ENCODE measurements around the gene MAZ. TPM values are rescaled to one million over a fixed set of nuclear protein-coding genes. Genes with fewer than 3 reads are reported as not detected.
"Not testable (repeated sequence)": the region's sequence is repeated elsewhere in the genome, so short reads cannot be mapped to it uniquely, and the experiment has no call there.

Gene MAZ
- 147 and 168 TPM in 2 replicates for polyA plus RNA-seq
- polyA minus RNA-seq, result 246 and 274 TPM in 2 replicates

GRCh38 chr16:29806099-29806579, at the start of gene MAZ:
Gene MAZ, plus strand, starts transcription at chr16:29806529. Its CDS starts 173 bp downstream, at chr16:29806702.
- Histone ChIP-seq H3K79me2 (replicated peaks; ENCODE audit: insufficient read depth, low read length) (peaks cover 25% of the 10 kb centered on the region), H3K27ac (ENCODE audit: low read length) (peak within 1 kb of the TSS; percentile 98), H3K4me2 (ENCODE audit: low read length) (peak within 1 kb of the TSS; percentile 69), H3K27me3 (ENCODE audit: insufficient read depth, low read depth, low read length) (no peaks in the 10 kb centered on the region), H2AFZ (ENCODE audit: low read depth, low read length) (no peak within 1 kb of the TSS), H4K20me1 (ENCODE audit: insufficient read depth) (peaks cover 3% of the 10 kb centered on the region), H3K4me3 (ENCODE audit: low read length) (peak within 1 kb of the TSS; percentile 100), H3K9ac (ENCODE audit: low read length) (peak within 1 kb of the TSS; percentile 99), H3K9me3 (ENCODE audit: low read length) (no peaks in the 10 kb centered on the region), H3F3A (ENCODE audit: insufficient read depth, low read length, poor library complexity, severe bottlenecking) (peaks cover 7% of the 10 kb centered on the region), H3K36me3 (ENCODE audit: insufficient read depth, low read length) (no peaks in the 10 kb centered on the region), H3K9me2 (ENCODE audit: insufficient read depth, low read length) (no peaks in the 10 kb centered on the region)
- TF ChIP-seq MXI1 (conservative IDR thresholded peaks at IDR 0.05; ENCODE audit: poor library complexity, severe bottlenecking) (no peak), CTCF (IDR thresholded peaks at IDR 0.05; ENCODE audit: poor library complexity, severe bottlenecking) (no peak), EZH2 (IDR thresholded peaks at IDR 0.05; ENCODE audit: borderline replicate concordance, insufficient read depth, low read length, poor library complexity, severe bottlenecking) (no peak), RAD21 (conservative IDR thresholded peaks at IDR 0.05) (no peak), POLR2AphosphoS5 (IDR thresholded peaks at IDR 0.05) (no peak), EP300 (conservative IDR thresholded peaks at IDR 0.05; ENCODE audit: poor library complexity, severe bottlenecking) (no peak), REST (IDR thresholded peaks at IDR 0.05; ENCODE audit: borderline replicate concordance) (no peak), TAF1 (IDR thresholded peaks at IDR 0.05; ENCODE audit: low read depth) (no peak), SMC3 (conservative IDR thresholded peaks at IDR 0.05; ENCODE audit: poor library complexity) (no peak)

- no peaks in the 10 kb centered on the region for H3K36me3 ChIP-seq (ENCODE audit: insufficient read depth, low read length)
- no peaks in the 10 kb centered on the region for H3K27me3 ChIP-seq (ENCODE audit: insufficient read depth, low read depth, low read length)
- H3K9ac ChIP-seq (ENCODE audit: low read length), result no peak overlapping the region
- H3K27ac ChIP-seq (ENCODE audit: low read length), result no peak overlapping the region
- no peaks in the 10 kb centered on the region for H3K9me3 ChIP-seq (ENCODE audit: low read length)
- H2AFZ ChIP-seq (ENCODE audit: low read depth, low read length), result no peak overlapping the region
- TF ChIP-seq EP300 (conservative IDR thresholded peaks at IDR 0.05; ENCODE audit: poor library complexity, severe bottlenecking), result no peak
- no peak for TF ChIP-seq TAF1 (IDR thresholded peaks at IDR 0.05; ENCODE audit: low read depth)
- TF ChIP-seq EZH2 (IDR thresholded peaks at IDR 0.05; ENCODE audit: borderline replicate concordance, insufficient read depth, low read length, poor library complexity, severe bottlenecking), result no peak
- TF ChIP-seq MXI1 (conservative IDR thresholded peaks at IDR 0.05; ENCODE audit: poor library complexity, severe bottlenecking), result no peak
- H3K79me2 ChIP-seq (replicated peaks; ENCODE audit: insufficient read depth, low read length), result no peaks in the 10 kb centered on the region
- no peaks in the 10 kb centered on the region for H4K20me1 ChIP-seq (ENCODE audit: insufficient read depth)
- no peaks in the 10 kb centered on the region for H3F3A ChIP-seq (ENCODE audit: insufficient read depth, low read length, poor library complexity, severe bottlenecking)
- no peaks in the 10 kb centered on the region for H3K9me2 ChIP-seq (ENCODE audit: insufficient read depth, low read length)
- H3K4me2 ChIP-seq (ENCODE audit: low read length), result no peak overlapping the region
- H3K4me3 ChIP-seq (ENCODE audit: low read length), result no peak overlapping the region
These were observed 49.7 kb upstream of the MAZ start for GRCh38 chr16:29756654-29757053.

- not testable (repeated sequence) for H3K36me3 ChIP-seq (ENCODE audit: insufficient read depth, low read length); H3K27ac ChIP-seq (ENCODE audit: low read length); H3K9ac ChIP-seq (ENCODE audit: low read length); H3F3A ChIP-seq (ENCODE audit: insufficient read depth, low read length, poor library complexity, severe bottlenecking); H3K4me3 ChIP-seq (ENCODE audit: low read length); H3K4me2 ChIP-seq (ENCODE audit: low read length); H3K9me3 ChIP-seq (ENCODE audit: low read length); H4K20me1 ChIP-seq (ENCODE audit: insufficient read depth); H3K27me3 ChIP-seq (ENCODE audit: insufficient read depth, low read depth, low read length); H3K79me2 ChIP-seq (replicated peaks; ENCODE audit: insufficient read depth, low read length); H2AFZ ChIP-seq (ENCODE audit: low read depth, low read length); H3K9me2 ChIP-seq (ENCODE audit: insufficient read depth, low read length)
These were observed 49.2 kb upstream of the MAZ start for GRCh38 chr16:29757086-29757485.
